Nephron (organoid): ENCODE results near the gene CTIF.

Experiments
- H3K27ac Mint-ChIP-seq, 3 experiments: 2 replicates each; pipeline ENCODE4 v1.8.0; 2020; ENCODE audit warnings: mixed read lengths in 3 of 3, mild to moderate bottlenecking in 2 of 3, moderate library complexity in 1 of 3
- H3K27me3 Mint-ChIP-seq: 2 replicates; pipeline ENCODE4 v1.8.0; 2021; ENCODE audit warnings: low read depth, mild to moderate bottlenecking, moderate library complexity, mixed read lengths
- H3K36me3 Mint-ChIP-seq: 2 replicates; pipeline ENCODE4 v1.8.0; 2020; ENCODE audit warnings: low read depth, mixed read lengths
- H3K4me1 Mint-ChIP-seq: 2 replicates; pipeline ENCODE4 v1.8.0; 2020; ENCODE audit warnings: mixed read lengths
- H3K4me3 Mint-ChIP-seq, 3 experiments: 2 replicates each; pipeline ENCODE4 v1.8.0; 2020; ENCODE audit warnings: mild to moderate bottlenecking in 3 of 3, mixed read lengths in 3 of 3, moderate library complexity in 2 of 3
- H3K9me3 Mint-ChIP-seq: 2 replicates; pipeline ENCODE4 v1.8.0; 2020; ENCODE audit warnings: mixed read lengths
- CTCF ChIP-seq, 3 experiments: fragments of 200-600 bp; sonication (generic); IDR thresholded peaks; one replicate each; pipeline ENCODE4 v1.5.0; 2021; ENCODE audit warnings: antibody characterized with exemption in 3 of 3; ENCODE audit not compliant: unreplicated experiment in 3 of 3

The CTIF gene

GRCh38 chr18:48844271-48844670 is 305.4 kb downstream of the CTIF start:
- Mint-ChIP-seq H3K27ac (peak overlapping the region; percentile 82 to 99 (median 98)), H3K4me3 (no peak overlapping the region), H3K27me3 (no peaks in the 10 kb centered on the region), H3K4me1 (peaks cover 80% of the 10 kb centered on the region), H3K9me3 (no peaks in the 10 kb centered on the region), H3K36me3 (peaks cover 8% of the 10 kb centered on the region)
- no peak for TF ChIP-seq CTCF (IDR thresholded peaks at IDR 0.05; ENCODE audit: unreplicated experiment in 3 of 3)

- peaks cover 8% of the 10 kb centered on the region for H3K36me3 Mint-ChIP-seq
- H3K4me1 Mint-ChIP-seq, result peaks cover 76% of the 10 kb centered on the region
- H3K9me3 Mint-ChIP-seq, result no peaks in the 10 kb centered on the region
- no peak for TF ChIP-seq CTCF (IDR thresholded peaks at IDR 0.05; ENCODE audit: unreplicated experiment in 3 of 3)
- no peaks in the 10 kb centered on the region for H3K27me3 Mint-ChIP-seq
- H3K27ac Mint-ChIP-seq, result peak overlapping the region; percentile 64 to 99 (median 85)
- H3K4me3 Mint-ChIP-seq, result peak overlapping the region in 1 of 3 experiments; percentile 11
These were observed 306.3 kb downstream of the CTIF start for GRCh38 chr18:48845174-48845573.

- peaks cover 80% of the 10 kb centered on the region for H3K4me1 Mint-ChIP-seq
- peaks cover 8% of the 10 kb centered on the region for H3K36me3 Mint-ChIP-seq
- H3K4me3 Mint-ChIP-seq, result no peak overlapping the region
- no peak for TF ChIP-seq CTCF (IDR thresholded peaks at IDR 0.05; ENCODE audit: unreplicated experiment in 3 of 3)
- H3K9me3 Mint-ChIP-seq, result no peaks in the 10 kb centered on the region
- no peaks in the 10 kb centered on the region for H3K27me3 Mint-ChIP-seq
- peak overlapping the region; percentile 64 to 99 (median 85) for H3K27ac Mint-ChIP-seq
These were observed 307.6 kb downstream of the CTIF start for GRCh38 chr18:48846423-48846932.

- peaks cover 8% of the 10 kb centered on the region for H3K36me3 Mint-ChIP-seq
- H3K4me3 Mint-ChIP-seq, result no peak overlapping the region
- peaks cover 79% of the 10 kb centered on the region for H3K4me1 Mint-ChIP-seq
- peak overlapping the region; percentile 60 to 86 (median 85) for H3K27ac Mint-ChIP-seq
- H3K27me3 Mint-ChIP-seq, result no peaks in the 10 kb centered on the region
- H3K9me3 Mint-ChIP-seq, result no peaks in the 10 kb centered on the region
- TF ChIP-seq CTCF (IDR thresholded peaks at IDR 0.05; ENCODE audit: unreplicated experiment in 3 of 3), result no peak
These were observed 309.1 kb downstream of the CTIF start for GRCh38 chr18:48847807-48848486.

- Mint-ChIP-seq H3K4me1 (peaks cover 80% of the 10 kb centered on the region), H3K4me3 (no peak overlapping the region), H3K36me3 (peaks cover 8% of the 10 kb centered on the region), H3K27me3 (no peaks in the 10 kb centered on the region), H3K27ac (peak overlapping the region; percentile 48 to 86 (median 60)), H3K9me3 (no peaks in the 10 kb centered on the region)
- TF ChIP-seq CTCF (IDR thresholded peaks at IDR 0.05; ENCODE audit: unreplicated experiment in 3 of 3), result no peak
These were observed 309.9 kb downstream of the CTIF start for GRCh38 chr18:48848641-48849143.
